G401.6 (cell line): ENCODE measurements around the gene GAS6.
"Not testable (repeated sequence)": the region's sequence is repeated elsewhere in the genome, so short reads cannot be mapped to it uniquely, and the experiment has no call there.

Experiments
- FAIRE-seq: peaks from 2 replicates; lab custom pipeline; 2012; peaks lifted over from hg19 to GRCh38; lab: Jason Lieb, UNC

Gene GAS6

GRCh38 chr13:113867913-113868312 is 4.0 kb upstream of the GAS6 start:
- FAIRE-seq = not testable (repeated sequence)

DNA sequence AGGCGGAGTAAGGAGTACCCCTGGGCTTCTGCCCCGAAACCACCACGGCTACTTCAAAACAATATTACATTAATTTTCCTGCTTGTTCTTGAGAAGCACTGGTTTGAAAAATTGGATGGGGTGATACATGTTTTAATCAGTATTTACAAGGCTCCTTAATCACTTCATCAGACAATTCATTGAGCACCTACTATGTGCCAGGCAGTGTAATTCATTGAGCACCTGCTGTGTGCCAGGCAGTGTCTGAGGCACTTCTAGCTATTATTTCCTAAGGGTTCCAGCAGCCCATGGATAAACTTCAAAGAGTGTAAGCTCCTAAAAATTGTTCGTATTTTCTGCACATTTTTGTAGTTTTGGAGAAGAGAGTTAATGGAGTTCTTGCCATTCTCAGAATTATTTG is 1.6 kb upstream of the GAS6 start:
- FAIRE-seq = no peak

GRCh38 chr13:113864273-113864890 is 506 bp upstream of the GAS6 start:
- FAIRE-seq = no peak

GRCh38 chr13:113862931-113863523 is 849 bp downstream of the GAS6 start:
- FAIRE-seq = no peak

DNA sequence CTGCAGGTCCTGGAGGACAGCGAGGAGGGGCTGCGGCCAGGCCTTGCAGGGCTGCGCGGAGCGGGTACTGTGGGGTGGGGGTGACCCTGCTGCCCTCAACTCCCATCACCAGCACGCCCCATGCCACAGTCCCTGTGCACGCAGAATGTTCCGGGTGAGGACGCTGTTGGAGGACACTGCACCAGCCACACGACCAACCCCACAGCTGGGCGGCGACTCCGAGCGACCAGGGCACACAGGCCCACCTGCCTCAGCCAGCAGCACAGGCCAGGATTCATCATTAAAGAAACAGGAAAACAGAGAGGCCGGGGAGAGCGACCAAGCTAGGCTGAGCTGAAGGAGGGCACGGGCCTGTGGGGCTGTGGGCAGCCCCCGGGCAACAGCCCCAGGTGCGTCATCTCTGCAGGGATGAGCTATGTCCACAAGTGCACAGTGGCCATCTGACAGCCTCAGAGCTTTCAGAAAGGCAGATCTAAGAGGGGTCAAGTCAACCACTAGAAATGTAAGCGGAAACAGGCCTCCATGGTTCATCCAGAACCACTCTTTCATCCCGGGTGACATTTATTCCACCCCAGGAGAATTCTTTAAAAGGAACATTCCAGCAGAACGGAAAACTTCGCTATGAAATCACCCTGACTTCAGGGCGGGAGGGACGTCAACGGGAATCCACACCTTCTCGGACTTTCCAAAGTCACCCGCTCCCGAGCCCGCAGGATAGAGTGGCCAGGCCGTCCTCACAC is 1.5 kb downstream of the GAS6 start:
- FAIRE-seq = no peak

DNA sequence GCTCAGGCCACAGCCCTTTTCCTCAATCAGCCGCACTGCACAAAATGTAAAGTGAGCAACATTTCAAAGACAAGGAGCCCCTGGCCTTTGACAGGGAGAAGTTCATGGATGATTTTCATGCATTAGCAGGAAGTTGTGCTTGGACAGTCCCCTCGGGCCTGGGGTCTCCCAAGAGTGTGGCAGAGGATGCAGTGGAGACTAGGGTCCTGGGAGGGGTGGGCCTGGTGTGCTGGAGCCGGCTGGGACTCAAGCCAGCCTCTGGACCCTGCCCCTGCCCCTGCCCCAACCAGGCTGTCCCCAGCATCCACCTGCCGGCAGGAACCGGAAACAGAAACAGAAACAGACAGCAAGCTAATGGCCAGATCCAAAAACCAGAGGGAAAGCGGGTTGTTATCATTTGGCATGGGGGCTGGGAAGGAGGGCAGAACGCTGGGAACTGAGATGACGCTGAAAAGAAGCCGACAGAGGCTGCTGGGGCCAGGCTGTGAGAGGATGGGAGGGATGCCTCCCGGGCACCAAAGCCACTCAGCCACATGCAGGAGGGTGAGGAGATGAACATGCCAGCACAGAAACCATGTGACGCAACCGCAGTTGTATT is 2.3 kb downstream of the GAS6 start:
- no peak for FAIRE-seq

DNA sequence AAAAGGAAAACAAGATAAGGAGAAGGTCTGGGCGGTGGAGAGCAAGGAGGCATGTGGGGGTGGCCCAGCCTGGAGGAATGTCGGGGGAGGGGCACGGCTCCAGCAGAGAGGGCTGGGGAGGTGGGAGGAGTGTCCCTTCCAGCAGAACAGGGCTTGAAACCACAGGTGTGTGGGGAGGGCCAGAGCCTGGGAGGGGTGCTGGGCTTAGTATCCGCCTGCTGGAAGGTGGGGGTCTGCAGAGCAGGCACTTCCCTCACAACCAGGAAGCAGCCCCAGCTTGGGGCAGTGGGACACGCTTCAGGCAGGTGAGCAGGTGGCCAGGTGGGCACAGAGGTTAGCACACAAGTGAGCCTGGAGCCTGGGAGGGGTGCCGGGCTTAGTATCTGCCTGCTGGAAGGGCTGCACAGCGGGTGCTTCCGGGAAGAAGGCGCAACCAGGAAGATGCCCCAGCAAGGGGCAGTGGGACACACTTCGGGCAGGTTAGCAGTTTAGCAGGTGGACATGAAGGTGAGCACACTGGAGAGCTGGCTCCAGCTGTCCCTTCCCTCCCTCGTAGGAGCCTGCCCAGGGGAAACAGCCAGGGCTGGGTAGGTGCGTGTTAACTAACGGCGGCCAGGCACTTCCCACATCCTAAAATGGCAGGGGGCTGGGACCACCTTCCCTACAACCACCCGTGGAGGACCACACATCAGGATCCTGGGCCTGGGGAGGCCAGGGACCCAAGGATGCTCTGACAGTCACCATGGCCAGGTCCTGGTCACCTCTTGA is 3.0 kb downstream of the GAS6 start:
- no peak for FAIRE-seq

DNA sequence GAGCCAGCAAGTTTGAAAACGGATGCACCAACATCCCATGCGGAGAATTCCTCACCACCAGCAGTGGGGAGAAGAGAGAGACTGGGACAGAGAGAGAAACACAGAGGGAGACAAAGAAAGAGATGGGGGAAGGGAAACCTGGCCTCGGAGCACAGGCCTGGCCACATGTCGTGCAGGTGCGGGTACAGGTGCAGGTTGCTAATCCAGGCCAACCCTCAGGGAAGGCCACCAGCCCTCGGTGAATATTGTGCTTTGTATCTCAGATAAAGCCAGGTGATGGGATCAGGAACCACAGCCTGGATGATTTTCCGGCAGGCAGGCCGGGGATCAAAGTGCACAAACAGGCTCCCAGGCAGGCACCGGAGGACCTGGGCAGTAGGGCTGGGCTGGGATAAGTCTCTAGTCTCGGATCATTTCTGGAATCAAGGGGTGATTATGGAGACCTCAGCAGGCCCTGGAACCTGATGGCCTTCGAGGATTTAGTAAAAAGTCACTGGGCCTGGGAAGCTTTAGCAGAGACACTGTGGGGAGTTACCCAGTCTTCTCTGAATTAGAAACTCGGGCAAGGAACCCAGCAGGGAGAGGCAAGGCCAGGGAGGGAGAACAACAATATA is 3.7 kb downstream of the GAS6 start:
- no peak for FAIRE-seq

DNA sequence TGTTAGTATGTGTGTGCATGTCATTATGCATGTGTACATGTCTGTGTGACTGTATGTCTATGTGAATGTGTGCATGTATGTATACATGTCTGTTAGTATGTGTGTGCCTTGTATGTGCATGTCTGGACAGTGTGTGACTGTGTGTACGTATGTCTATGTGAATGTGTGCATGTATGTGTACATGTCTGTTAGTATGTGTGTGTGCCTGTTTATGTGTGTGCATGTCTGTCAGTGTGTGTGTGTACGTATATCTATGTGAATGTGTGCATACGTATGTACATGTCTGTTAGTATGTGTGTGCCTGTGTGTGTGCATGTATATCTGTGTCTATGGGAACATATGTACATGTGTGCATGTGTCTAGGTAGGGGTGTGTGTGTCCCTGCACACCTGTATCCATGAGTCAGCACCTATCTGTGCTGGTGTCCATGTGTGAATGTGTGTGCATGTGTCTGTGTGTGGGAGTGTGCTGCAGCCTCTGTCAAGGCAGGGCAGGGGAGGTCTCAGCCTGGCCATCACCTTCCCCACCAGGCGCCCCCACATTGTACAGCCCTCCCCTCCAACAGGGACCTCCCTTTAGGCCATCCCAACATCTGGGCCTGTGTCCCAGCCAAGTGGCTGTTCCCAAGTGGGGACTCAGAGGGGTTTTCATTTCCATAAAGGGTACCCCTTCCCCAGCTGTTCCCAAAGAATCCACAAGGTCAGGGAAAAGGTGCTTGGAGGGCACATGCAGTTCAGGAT is 4.4 kb downstream of the GAS6 start:
- FAIRE-seq = no peak

- FAIRE-seq = no peak
Measured at GRCh38 chr13:113857531-113858195, 6.2 kb downstream of the GAS6 start.

DNA sequence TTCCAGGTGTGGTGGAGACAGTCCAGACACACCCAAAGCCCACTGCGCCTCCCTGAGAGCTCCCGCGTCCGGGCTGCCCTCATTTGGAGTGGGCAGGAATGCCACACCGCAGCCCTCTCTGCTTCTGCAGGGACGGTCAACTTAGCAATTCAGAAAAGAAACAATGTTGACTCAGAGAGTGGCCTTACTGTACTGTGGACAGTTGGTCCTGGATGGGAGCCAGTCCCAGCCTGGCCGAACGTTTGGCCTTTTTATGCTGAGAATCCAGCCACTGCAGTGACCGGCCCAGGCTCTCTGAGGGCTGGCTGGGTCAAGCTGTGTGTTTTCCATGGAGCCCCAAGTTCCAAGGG is 7.2 kb downstream of the GAS6 start:
- FAIRE-seq = no peak

DNA sequence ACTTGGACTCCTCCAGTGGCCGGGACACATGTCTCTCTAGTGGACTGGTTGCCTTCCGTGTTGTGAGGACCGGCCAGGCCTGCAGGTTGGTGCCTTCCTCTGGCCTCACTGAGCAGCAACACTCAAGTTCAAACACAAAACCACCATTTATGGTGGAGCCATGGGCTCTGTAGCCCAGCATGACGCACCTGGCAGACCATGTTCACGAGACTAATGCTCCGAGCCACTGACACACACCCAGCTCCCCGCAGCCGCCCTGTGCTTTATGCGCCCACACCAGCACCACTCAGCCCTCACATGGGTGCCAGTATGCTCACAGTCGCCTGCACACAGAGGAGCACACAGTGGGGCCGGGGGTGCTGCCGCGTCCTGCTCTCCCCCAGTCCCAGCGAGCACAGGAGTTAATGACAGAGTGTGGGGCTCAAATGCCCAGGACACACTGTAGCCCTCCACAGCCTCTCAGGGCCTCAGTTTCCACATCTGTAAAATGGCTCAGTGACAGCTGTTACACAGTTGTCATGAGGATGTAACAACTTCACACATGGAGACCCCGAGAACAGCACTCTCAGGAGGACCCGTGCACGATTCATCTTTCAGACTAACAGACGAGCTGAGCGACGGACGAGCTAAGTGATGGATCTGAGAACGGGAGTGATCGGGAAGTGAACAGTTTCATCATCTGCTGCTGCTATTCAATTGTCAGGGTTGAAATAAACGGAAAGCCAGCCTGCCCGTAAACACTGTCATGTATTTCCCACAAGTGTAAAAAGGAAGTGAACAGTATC is 7.8 kb downstream of the GAS6 start:
- FAIRE-seq = no peak

DNA sequence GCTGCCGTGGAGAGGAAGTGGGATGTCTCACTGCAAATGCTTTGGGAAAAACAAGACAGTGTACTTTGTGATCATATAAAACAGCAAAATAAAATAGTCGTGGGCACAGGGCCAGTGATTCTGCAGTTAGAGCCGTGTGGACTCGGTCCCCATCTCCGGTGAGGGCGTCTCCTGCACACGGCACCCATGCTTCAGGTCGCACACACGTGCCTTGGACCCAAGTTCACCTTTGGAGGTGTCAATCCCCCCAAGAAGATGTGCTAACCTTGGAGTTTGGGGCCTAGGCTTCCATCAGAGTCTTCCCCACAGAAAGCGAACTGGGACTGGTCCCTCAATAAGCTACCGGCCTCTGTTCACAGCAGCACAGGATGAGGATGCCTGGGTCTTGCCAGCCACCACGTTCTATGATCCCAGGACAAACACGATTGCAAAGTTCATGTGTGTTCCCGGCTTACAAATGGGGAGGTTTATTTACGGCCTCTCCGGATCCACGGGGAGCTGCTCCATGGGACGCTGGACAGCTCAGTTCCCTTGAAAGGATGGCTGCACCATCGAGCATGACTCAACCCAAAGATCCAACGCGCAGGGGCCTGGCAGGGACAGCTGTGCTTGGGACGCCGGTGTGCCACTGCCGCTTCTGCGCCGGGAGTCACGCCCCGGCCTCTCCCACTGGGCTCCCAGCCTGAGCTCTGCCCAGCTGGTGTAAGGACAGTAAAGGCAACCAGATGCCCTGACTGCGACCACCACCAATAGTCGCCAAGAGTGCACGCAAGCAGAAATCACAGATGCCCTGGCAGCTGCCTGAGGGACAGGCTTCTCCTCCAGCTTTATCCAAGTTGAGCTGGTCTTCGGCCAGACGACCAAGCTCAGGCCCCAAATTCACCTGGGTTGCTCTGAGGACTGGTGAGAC is 8.6 kb downstream of the GAS6 start:
- no peak for FAIRE-seq

DNA sequence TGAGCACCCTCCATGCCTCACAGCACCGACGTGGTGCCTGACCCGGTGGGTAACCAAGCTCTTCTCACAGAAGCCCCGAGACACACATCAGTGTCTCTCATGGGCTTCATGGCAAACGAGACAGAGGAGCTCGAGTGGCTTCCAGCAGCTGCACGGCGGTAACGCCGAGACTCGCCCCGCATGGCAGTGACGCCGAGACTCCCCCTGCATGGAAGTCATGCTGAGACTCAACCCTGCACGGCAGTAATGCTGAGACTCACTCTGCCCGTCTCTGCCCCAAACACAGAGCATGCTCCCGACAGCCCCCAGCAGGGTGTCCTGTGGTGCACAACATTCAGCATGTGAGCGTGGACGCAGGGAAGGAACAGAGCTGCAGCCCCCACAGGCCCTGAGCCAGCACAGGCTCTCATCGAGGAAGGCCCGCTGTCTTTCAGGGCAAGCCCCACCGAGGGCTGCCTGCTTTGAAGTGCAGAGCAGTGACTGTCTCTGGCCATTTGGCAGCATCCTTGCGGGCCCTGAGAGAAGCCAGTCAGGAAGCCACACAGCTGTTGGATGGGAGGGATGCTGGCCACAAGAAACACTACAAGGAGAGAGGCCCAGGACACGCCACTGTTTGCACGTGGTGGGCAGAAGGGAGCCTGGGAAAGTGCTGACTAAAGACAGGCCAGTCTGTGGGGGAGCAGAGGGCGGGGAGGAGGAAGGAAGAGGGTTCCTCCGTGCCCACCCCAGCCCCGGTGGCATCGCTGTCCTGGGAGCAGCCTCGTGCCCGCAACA is 9.5 kb downstream of the GAS6 start:
- FAIRE-seq = no peak

DNA sequence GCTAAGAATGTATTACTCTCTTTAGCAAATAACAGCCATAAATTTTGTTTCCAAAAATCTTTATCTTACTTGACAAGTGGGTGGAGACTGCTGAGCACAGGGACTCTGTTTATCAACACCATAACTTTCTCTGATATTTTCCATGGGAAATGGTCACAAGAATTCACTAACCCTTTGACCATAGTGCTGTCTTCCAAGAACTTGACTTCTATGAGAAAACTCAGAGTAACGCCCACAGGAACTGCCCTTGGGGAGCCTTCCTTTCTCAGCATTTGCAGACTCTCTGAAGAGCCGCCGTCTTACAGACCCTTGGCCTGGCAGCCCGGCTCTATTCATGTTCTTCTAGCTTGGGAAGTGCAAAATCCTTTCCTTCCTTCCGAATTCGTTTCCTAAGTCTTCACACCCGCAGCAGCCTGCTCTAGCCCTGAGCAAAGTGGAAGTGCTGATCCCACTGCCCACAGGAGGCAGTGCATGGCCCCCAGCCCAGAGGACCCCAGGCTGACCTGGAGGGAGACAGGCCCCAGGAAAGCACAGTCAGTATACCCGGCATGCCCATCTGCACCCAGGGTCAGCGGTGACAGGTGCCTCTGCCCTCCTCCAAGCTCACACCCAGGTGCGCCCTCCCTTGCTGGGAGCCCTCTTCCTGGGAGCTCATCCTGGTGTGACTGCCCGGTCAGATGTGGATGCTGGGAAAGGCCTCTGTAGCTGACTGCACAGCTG is 10.2 kb downstream of the GAS6 start:
- no peak for FAIRE-seq

- FAIRE-seq = no peak
Measured at GRCh38 chr13:113852536-113853517, 11.0 kb downstream of the GAS6 start.
